HepG2 (cell line): ENCODE data around the gene SSH3. TPM values are rescaled to one million over a fixed set of nuclear protein-coding genes. Genes with fewer than 3 reads are reported as not detected.
A peak's percentile ranks its signal among the peaks of the same experiment; 100 is the strongest.

Experiments
- AGO1 ChIP-seq: fragments of 200-400 bp; formaldehyde crosslinking; IDR thresholded peaks from 2 replicates; pipeline ENCODE4 v1.6.1; 2017; ENCODE audit warnings: mild to moderate bottlenecking, low read depth, low read length, moderate library complexity; ENCODE audit not compliant: poor library complexity, severe bottlenecking
- BORCS8-MEF2B ChIP-seq: sonication (generic); formaldehyde crosslinking; IDR thresholded peaks from 2 replicates; pipeline ENCODE4 v1.8.0; 2022; ENCODE audit warnings: mild to moderate bottlenecking, missing genetic modification reagents
- BRD4 ChIP-seq: sonication (generic); formaldehyde crosslinking; IDR thresholded peaks from 2 replicates; pipeline ENCODE4 v1.4.0; 2020; ENCODE audit warnings: missing genetic modification reagents
- FOSL2 ChIP-seq: sonication (generic); formaldehyde crosslinking; IDR thresholded peaks from 2 replicates; pipeline ENCODE4 v1.4.0; 2020; ENCODE audit warnings: missing genetic modification reagents
- FOXA1 ChIP-seq, 2 experiments: fragments of 450-650 bp in 1 of 2; sonication (generic) in 1 of 2; formaldehyde crosslinking in 1 of 2; IDR thresholded peaks; 2 replicates each; pipeline versions ENCODE4 v1.4.0 to v1.6.1; 2016 to 2020; ENCODE audit warnings: missing genetic modification reagents in 1 of 2
- GATAD1 ChIP-seq: IDR thresholded peaks from 2 replicates; pipeline ENCODE4 v1.6.1; 2016; ENCODE audit warnings: missing genetic modification reagents, missing compliant biosample characterization
- HNRNPL ChIP-seq: fragments of 200-400 bp; formaldehyde crosslinking; IDR thresholded peaks from 2 replicates; pipeline ENCODE4 v1.6.1; 2017; ENCODE audit warnings: mild to moderate bottlenecking, low read depth, low read length
- HOXA5 ChIP-seq: sonication (generic); formaldehyde crosslinking; IDR thresholded peaks from 2 replicates; pipeline ENCODE4 v1.4.0; 2020; ENCODE audit warnings: missing genetic modification reagents
- MLXIP ChIP-seq: sonication (generic); formaldehyde crosslinking; IDR thresholded peaks from 2 replicates; pipeline ENCODE4 v1.9.0; 2021; ENCODE audit warnings: missing genetic modification reagents, borderline replicate concordance
- NFIB ChIP-seq: sonication (generic); formaldehyde crosslinking; IDR thresholded peaks from 2 replicates; pipeline ENCODE4 v1.9.0; 2021; ENCODE audit warnings: missing genetic modification reagents, mild to moderate bottlenecking, borderline replicate concordance
- PHF21A ChIP-seq: sonication (generic); formaldehyde crosslinking; IDR thresholded peaks from 2 replicates; pipeline ENCODE4 v1.5.0; 2020; ENCODE audit warnings: mild to moderate bottlenecking, missing genetic modification reagents
- POGK ChIP-seq: sonication (generic); formaldehyde crosslinking; conservative IDR thresholded peaks from 2 replicates; pipeline ENCODE4 v1.8.0; 2022; ENCODE audit warnings: mild to moderate bottlenecking, moderate library complexity, missing genetic modification reagents
- PPARG ChIP-seq: conservative IDR thresholded peaks from 2 replicates; pipeline ENCODE4 v1.6.1; 2016; ENCODE audit warnings: missing biosample characterization, missing genetic modification reagents
- PTBP1 ChIP-seq: fragments of 200-400 bp; formaldehyde crosslinking; IDR thresholded peaks from 2 replicates; pipeline ENCODE4 v1.6.1; 2018; ENCODE audit warnings: low read length, low read depth; ENCODE audit not compliant: poor library complexity, severe bottlenecking
- RELA ChIP-seq: sonication (generic); formaldehyde crosslinking; IDR thresholded peaks from 2 replicates; pipeline ENCODE4 v1.4.0; 2020; ENCODE audit warnings: missing genetic modification reagents
- SAP130 ChIP-seq: IDR thresholded peaks from 2 replicates; pipeline ENCODE4 v1.6.1; 2016; ENCODE audit warnings: low read depth
- SOX13 ChIP-seq, 3 experiments: fragments of 450-650 bp in 1 of 3; sonication (generic) in 1 of 3; formaldehyde crosslinking in 1 of 3; IDR thresholded peaks in 2 of 3; conservative IDR thresholded peaks in 1 of 3; 2 replicates each; pipeline versions ENCODE4 v1.5.0 to v1.6.1; 2016 to 2020; ENCODE audit warnings: antibody characterized with exemption in 1 of 3, mild to moderate bottlenecking in 1 of 3, missing compliant biosample characterization in 1 of 3, missing genetic modification reagents in 1 of 3, moderate library complexity in 1 of 3
- SP4 ChIP-seq: sonication (generic); formaldehyde crosslinking; IDR thresholded peaks from 2 replicates; pipeline ENCODE4 v1.8.1; 2023; ENCODE audit warnings: mild to moderate bottlenecking, missing genetic modification reagents
- SPEN ChIP-seq: sonication (generic); formaldehyde crosslinking; IDR thresholded peaks from 2 replicates; pipeline ENCODE4 v1.5.1; 2020; ENCODE audit warnings: low read depth, mild to moderate bottlenecking, missing genetic modification reagents
- ZBTB20 ChIP-seq: sonication (generic); formaldehyde crosslinking; IDR thresholded peaks from 2 replicates; pipeline ENCODE4 v1.8.1; 2023; ENCODE audit warnings: missing genetic modification reagents, low read depth, mild to moderate bottlenecking, borderline replicate concordance
- ZEB1 ChIP-seq: IDR thresholded peaks from 2 replicates; pipeline ENCODE4 v1.6.1; 2012; ENCODE audit warnings: mild to moderate bottlenecking, low read depth, inconsistent platforms; ENCODE audit not compliant: insufficient replicate concordance
- ZFP91 ChIP-seq: sonication (generic); formaldehyde crosslinking; IDR thresholded peaks from 2 replicates; pipeline ENCODE4 v1.9.0; 2022; ENCODE audit warnings: missing genetic modification reagents, mild to moderate bottlenecking, borderline replicate concordance
- polyA plus RNA-seq, 8 experiments: library from polyadenylated mRNA; depleted of rRNA in 3 of 8; stranded (reverse) in 7 of 8; unstranded in 1 of 8; fragments of >200 nt; fragmentation: Illumina TruSeq in 4 of 8; extraction: Trizol in 4 of 8; gene quantifications; 2 replicates each; pipeline versions ENCODE4 v1.2.1 to v1.2.3, GENCODE V29; 2011 to 2016; ENCODE audit warnings: low read depth in 4 of 8, missing spikeins in 1 of 8, mixed read lengths in 1 of 8; ENCODE audit not compliant: insufficient read depth in 1 of 8
- total RNA-seq, 5 experiments: library from RNA; depleted of rRNA; stranded (reverse); fragments of >200 nt; fragmentation: Illumina TruSeq; extraction: Trizol; gene quantifications; 2 replicates each; pipeline ENCODE4 v1.2.3, GENCODE V29; 2016; ENCODE audit warnings: low read depth in 1 of 5

Gene SSH3
- total and polyA plus RNA-seq, 2 of the 13 experiments (the other 11 are each of a cell fraction or from before 2014, with no cell fraction given) = 12.4 to 18.8 TPM

GRCh38 chr11:67267188-67268080, 35.9 kb upstream of the SSH3 start (continued):
- TF ChIP-seq MLXIP (CRISPR knock-in tag) (no peak), ZEB1 (peak; percentile 85), BORCS8-MEF2B (CRISPR knock-in tag) (peak; percentile 40; the same call in 1 of the 2 replicates), PHF21A (CRISPR knock-in tag) (0 out of 2 replicates have a peak, but pooled peaks have one; percentile 13), HNRNPL (no peak), FOSL2 (CRISPR knock-in tag) (0 out of 2 replicates have a peak, but pooled peaks have one; percentile 2), ZFP91 (CRISPR knock-in tag) (peak; percentile 59; the same call in 1 of the 2 replicates), NFIB (CRISPR knock-in tag) (no peak), FOXA1 (IDR thresholded peaks at IDR 0.05) (no peak), FOXA1 (CRISPR knock-in tag; IDR thresholded peaks at IDR 0.05) (peak; percentile 84), BRD4 (CRISPR knock-in tag) (no peak), GATAD1 (CRISPR knock-in tag) (no peak), PPARG (CRISPR knock-in tag) (peak; percentile 88), ZBTB20 (peak; percentile 70; the same call in 1 of the 2 replicates), RELA (CRISPR knock-in tag) (no peak), HOXA5 (CRISPR knock-in tag) (no peak), PTBP1 (no peak), SPEN (CRISPR knock-in tag) (0 out of 2 replicates have a peak, but pooled peaks have one; percentile 24), SAP130 (CRISPR knock-in tag) (peak; percentile 92), AGO1 (peak; percentile 65), SP4 (CRISPR knock-in tag) (0 out of 2 replicates have a peak, but pooled peaks have one; percentile 34), POGK (no peak), SOX13 (IDR thresholded peaks at IDR 0.05) (no peak), SOX13 (CRISPR knock-in tag; conservative IDR thresholded peaks at IDR 0.05 in 1 of 2, IDR thresholded peaks at IDR 0.05 in 1 of 2) (peak in 1 of 2 experiments; percentile 15; a peak in 1 of 4 replicates)
